ENCODE data around the gene SMIM30. TPM values are rescaled to one million over a fixed set of nuclear protein-coding genes. Genes with fewer than 3 reads are reported as not detected.

SMIM30 gene
- total RNA-seq, 2 donors from 2014 or later = 36.2 to 45.8 TPM

- TF ChIP-seq CTCF (conservative IDR thresholded peaks at IDR 0.05) = peak; percentile 90
- 49 to 51% methylated on average over 3 to 5 of the region's 5 CpGs for WGBS, 2 experiments (ENCODE audit: insufficient coverage in 1 of 2, insufficient read length in 1 of 2)
- no peaks in the 10 kb centered on the region for H3K9me3 ChIP-seq (ENCODE audit: control insufficient read depth, low read length)
- Mint-ChIP-seq H3K27ac (no peak overlapping the region), H3K4me1 (no peaks in the 10 kb centered on the region), H3K36me3 (ENCODE audit: low read depth) (no peaks in the 10 kb centered on the region), H3K9me3 (no peaks in the 10 kb centered on the region), H3K27me3 (ENCODE audit: insufficient read depth) (peaks cover 15% of the 10 kb centered on the region), H3K4me3 (no peak overlapping the region)
- H3K4me1 ChIP-seq (ENCODE audit: control insufficient read depth, insufficient read depth, low read length) = no peaks in the 10 kb centered on the region
- no peaks in the 10 kb centered on the region for H3K36me3 ChIP-seq (ENCODE audit: control insufficient read depth, insufficient read depth, low read length)
- no peak overlapping the region for H3K27ac ChIP-seq (ENCODE audit: low read depth, low read length)
- no peak overlapping the region for H3K9ac ChIP-seq (ENCODE audit: extremely low read depth, low read length, poor library complexity, severe bottlenecking)
- peak; percentile 79 for DNase-seq
- H3K4me3 ChIP-seq (ENCODE audit: low read length) = no peak overlapping the region
- peaks cover 30% of the 10 kb centered on the region for H3K27me3 ChIP-seq (ENCODE audit: control insufficient read depth, insufficient read depth, low read length, poor library complexity, severe bottlenecking)
Observed at GRCh38 chr7:113159746-113160339, 41.5 kb upstream of the SMIM30 start.

- Histone ChIP-seq H3K36me3 (ENCODE audit: control insufficient read depth, insufficient read depth, low read length) (no peaks in the 10 kb centered on the region), H3K9ac (ENCODE audit: extremely low read depth, low read length, poor library complexity, severe bottlenecking) (no peak overlapping the region), H3K4me1 (ENCODE audit: control insufficient read depth, insufficient read depth, low read length) (no peaks in the 10 kb centered on the region), H3K27me3 (ENCODE audit: control insufficient read depth, insufficient read depth, low read length, poor library complexity, severe bottlenecking) (peaks cover 35% of the 10 kb centered on the region), H3K27ac (ENCODE audit: low read depth, low read length) (no peak overlapping the region), H3K4me3 (ENCODE audit: low read length) (no peak overlapping the region), H3K9me3 (ENCODE audit: control insufficient read depth, low read length) (no peaks in the 10 kb centered on the region)
- WGBS, 2 experiments (ENCODE audit: insufficient coverage in 1 of 2, insufficient read length in 1 of 2) = 67 to 71% methylated on average over 2 of the region's 2 CpGs
- no peak overlapping the region for H3K27ac Mint-ChIP-seq
- H3K4me3 Mint-ChIP-seq = no peak overlapping the region
- no peaks in the 10 kb centered on the region for H3K4me1 Mint-ChIP-seq
- no peak for DNase-seq
- H3K36me3 Mint-ChIP-seq (ENCODE audit: low read depth) = no peaks in the 10 kb centered on the region
- H3K27me3 Mint-ChIP-seq (ENCODE audit: insufficient read depth) = peaks cover 21% of the 10 kb centered on the region
- H3K9me3 Mint-ChIP-seq = no peaks in the 10 kb centered on the region
- no peak for TF ChIP-seq CTCF (conservative IDR thresholded peaks at IDR 0.05)
Observed at GRCh38 chr7:113158756-113159155, 40.4 kb upstream of the SMIM30 start.

- DNase-seq = no peak
- H3K9ac ChIP-seq (ENCODE audit: extremely low read depth, low read length, poor library complexity, severe bottlenecking) = no peak overlapping the region
- Mint-ChIP-seq H3K4me1 (no peaks in the 10 kb centered on the region), H3K27ac (no peak overlapping the region), H3K36me3 (ENCODE audit: low read depth) (no peaks in the 10 kb centered on the region), H3K4me3 (no peak overlapping the region), H3K27me3 (ENCODE audit: insufficient read depth) (peaks cover 32% of the 10 kb centered on the region), H3K9me3 (no peaks in the 10 kb centered on the region)
- H3K36me3 ChIP-seq (ENCODE audit: control insufficient read depth, insufficient read depth, low read length) = no peaks in the 10 kb centered on the region
- no peak for TF ChIP-seq CTCF (conservative IDR thresholded peaks at IDR 0.05)
- H3K27me3 ChIP-seq (ENCODE audit: control insufficient read depth, insufficient read depth, low read length, poor library complexity, severe bottlenecking) = peaks cover 27% of the 10 kb centered on the region
- H3K4me1 ChIP-seq (ENCODE audit: control insufficient read depth, insufficient read depth, low read length) = no peaks in the 10 kb centered on the region
- 100% methylated on average over 3 of the region's 3 CpGs; no CpG with 5 or more reads in 1 of the 2 experiments for WGBS, 2 experiments (ENCODE audit: insufficient coverage in 1 of 2, insufficient read length in 1 of 2)
- no peaks in the 10 kb centered on the region for H3K9me3 ChIP-seq (ENCODE audit: control insufficient read depth, low read length)
- H3K4me3 ChIP-seq (ENCODE audit: low read length) = no peak overlapping the region
- H3K27ac ChIP-seq (ENCODE audit: low read depth, low read length) = no peak overlapping the region
Observed at GRCh38 chr7:113154117-113154516, 35.8 kb upstream of the SMIM30 start.

Measured in endodermal cell (in vitro differentiated cells).